Measurements from ENCODE around the gene PRDM5. TPM values are rescaled to one million over a fixed set of nuclear protein-coding genes. Genes with fewer than 3 reads are reported as not detected.

PRDM5 gene
- total and polyA plus RNA-seq, 7 experiments from 2014 or later: 0.15 to 1.1 (median 0.54) TPM; not detected in 2

- H3K36me3 Mint-ChIP-seq: no peaks in the 10 kb centered on the region
Observed at GRCh38 chr4:120855307-120856001, 67.1 kb downstream of the PRDM5 start.

GRCh38 chr4:120853161-120853935 lies 69.2 kb downstream of the PRDM5 start:
- H3K9me3 ChIP-seq (ENCODE audit: control insufficient read depth in 2 of 3, low read length in 3 of 3): no peaks in the 10 kb centered on the region
- intact Hi-C loops (cut with micrococcal nuclease): no loop called here
- peaks cover 0 to 9% (median 0%) of the 10 kb centered on the region in 7 donors for H3K4me1 Mint-ChIP-seq
- H3K27ac Mint-ChIP-seq: no peak overlapping the region
- H3K4me3 Mint-ChIP-seq: no peak overlapping the region
- H3K27me3 ChIP-seq (ENCODE audit: control insufficient read depth in 2 of 2, insufficient read depth in 2 of 2, low read length in 2 of 2): no peaks in the 10 kb centered on the region
- H3K27ac ChIP-seq (ENCODE audit: low read depth, low read length): no peak overlapping the region
- no peaks in the 10 kb centered on the region for H3K36me3 ChIP-seq (ENCODE audit: control insufficient read depth in 2 of 3, insufficient read depth in 3 of 3, low read length in 3 of 3)
- no peak overlapping the region for H3K4me3 ChIP-seq (ENCODE audit: low read length)
- no peaks in the 10 kb centered on the region for H3K9me3 Mint-ChIP-seq
- no peak for ATAC-seq
- H3K4me1 ChIP-seq (ENCODE audit: control insufficient read depth in 2 of 2, insufficient read depth in 2 of 2, low read length in 2 of 2): no peaks in the 10 kb centered on the region
- ChIA-PET POLR2A (no interaction called here), CTCF (no interaction called here)
- H3K27me3 Mint-ChIP-seq: peaks cover 0 to 19% (median 0%) of the 10 kb centered on the region in 5 donors
- no peak for DNase-seq
- no peaks in the 10 kb centered on the region for H3K36me3 Mint-ChIP-seq

More at GRCh38 chr4:120855307-120856001, 67.1 kb downstream of the PRDM5 start:
- Mint-ChIP-seq H3K9me3 (no peaks in the 10 kb centered on the region), H3K4me3 (no peak overlapping the region), H3K27me3 (peaks cover 0 to 13% (median 0%) of the 10 kb centered on the region in 5 donors), H3K27ac (no peak overlapping the region), H3K4me1 (peaks cover 0 to 9% (median 0%) of the 10 kb centered on the region in 7 donors)
- no peak overlapping the region for H3K4me3 ChIP-seq (ENCODE audit: low read length)
- H3K27me3 ChIP-seq (ENCODE audit: control insufficient read depth in 2 of 2, insufficient read depth in 2 of 2, low read length in 2 of 2): no peaks in the 10 kb centered on the region
- H3K9me3 ChIP-seq (ENCODE audit: control insufficient read depth in 2 of 3, low read length in 3 of 3): no peaks in the 10 kb centered on the region
- no peaks in the 10 kb centered on the region for H3K36me3 ChIP-seq (ENCODE audit: control insufficient read depth in 2 of 3, insufficient read depth in 3 of 3, low read length in 3 of 3)
- no peak overlapping the region for H3K27ac ChIP-seq (ENCODE audit: low read depth, low read length)
- no peaks in the 10 kb centered on the region for H3K4me1 ChIP-seq (ENCODE audit: control insufficient read depth in 2 of 2, insufficient read depth in 2 of 2, low read length in 2 of 2)
- ChIA-PET POLR2A (no interaction called here), CTCF (no interaction called here)
- ATAC-seq (no peak), DNase-seq (no peak)
- intact Hi-C loops (cut with micrococcal nuclease): loop anchor here in 1 of 2 donors (1.0 kb wide), 1 partner anchor 195 kb away; no protein-coding TSS in a partner anchor

- intact Hi-C loops (cut with micrococcal nuclease): no loop called here
- H3K27ac ChIP-seq (ENCODE audit: low read depth, low read length): no peak overlapping the region
- Mint-ChIP-seq H3K4me1 (peaks cover 0 to 2% (median 0%) of the 10 kb centered on the region in 7 donors), H3K27ac (no peak overlapping the region), H3K27me3 (peaks cover 0 to 29% (median 3%) of the 10 kb centered on the region in 5 donors), H3K4me3 (no peak overlapping the region), H3K36me3 (no peaks in the 10 kb centered on the region), H3K9me3 (no peaks in the 10 kb centered on the region)
- no peak for DNase-seq
- no peak overlapping the region for H3K4me3 ChIP-seq (ENCODE audit: low read length)
- no peaks in the 10 kb centered on the region for H3K9me3 ChIP-seq (ENCODE audit: control insufficient read depth in 2 of 3, low read length in 3 of 3)
- POLR2A ChIA-PET: no interaction called here
- CTCF ChIA-PET: no interaction called here
- H3K4me1 ChIP-seq (ENCODE audit: control insufficient read depth in 2 of 2, insufficient read depth in 2 of 2, low read length in 2 of 2): no peaks in the 10 kb centered on the region
- H3K27me3 ChIP-seq (ENCODE audit: control insufficient read depth in 2 of 2, insufficient read depth in 2 of 2, low read length in 2 of 2): no peaks in the 10 kb centered on the region
- H3K36me3 ChIP-seq (ENCODE audit: control insufficient read depth in 2 of 3, insufficient read depth in 3 of 3, low read length in 3 of 3): no peaks in the 10 kb centered on the region
- no peak for ATAC-seq
Observed at GRCh38 chr4:120850018-120850599, 72.4 kb downstream of the PRDM5 start.

GRCh38 chr4:120847019-120847582 lies 75.4 kb downstream of the PRDM5 start:
- no peak for ATAC-seq

DNA sequence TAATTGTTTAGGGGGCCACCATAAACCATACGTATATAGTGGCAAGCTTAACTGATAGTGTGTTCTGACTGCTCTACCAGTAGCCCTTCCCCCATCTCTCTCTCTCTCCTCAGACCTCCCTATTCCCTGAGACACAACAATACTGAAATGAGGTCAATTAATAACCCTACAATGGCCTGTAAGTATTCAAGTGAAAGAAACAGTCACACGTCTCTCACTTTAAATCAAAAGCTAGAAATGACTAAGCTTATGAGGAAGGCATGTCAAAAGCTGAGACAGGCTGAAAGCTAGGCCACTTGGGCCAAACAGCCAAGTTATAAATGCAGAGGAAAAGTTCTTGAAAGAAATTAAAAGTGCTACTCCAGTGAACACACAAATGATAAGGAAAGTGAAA lies 78.0 kb downstream of the PRDM5 start:
- Histone ChIP-seq H3K4me3 (ENCODE audit: low read length) (no peak overlapping the region), H3K4me1 (ENCODE audit: control insufficient read depth in 2 of 2, insufficient read depth in 2 of 2, low read length in 2 of 2) (no peaks in the 10 kb centered on the region), H3K27ac (ENCODE audit: low read depth, low read length) (no peak overlapping the region), H3K36me3 (ENCODE audit: control insufficient read depth in 2 of 3, insufficient read depth in 3 of 3, low read length in 3 of 3) (no peaks in the 10 kb centered on the region), H3K9me3 (ENCODE audit: control insufficient read depth in 2 of 3, low read length in 3 of 3) (no peaks in the 10 kb centered on the region), H3K27me3 (ENCODE audit: control insufficient read depth in 2 of 2, insufficient read depth in 2 of 2, low read length in 2 of 2) (no peaks in the 10 kb centered on the region)
- Mint-ChIP-seq H3K4me1 (peaks cover 2 to 8% (median 5%) of the 10 kb centered on the region in 7 donors), H3K4me3 (no peak overlapping the region), H3K36me3 (no peaks in the 10 kb centered on the region), H3K27ac (no peak overlapping the region), H3K27me3 (peaks cover 0 to 12% (median 3%) of the 10 kb centered on the region in 5 donors), H3K9me3 (no peaks in the 10 kb centered on the region)
- intact Hi-C loops (cut with micrococcal nuclease): loop anchor here (5.0 to 10.0 kb wide), 2 partner anchors 250 to 253 kb away; no protein-coding TSS in a partner anchor
- no peak for ATAC-seq
- ChIA-PET CTCF (interaction anchor here (0.5 kb wide), 1 partner anchor 200 kb away, joined by 3 read pairs; no protein-coding TSS in a partner anchor), POLR2A (no interaction called here)
- DNase-seq: no peak

More at GRCh38 chr4:120847019-120847582, 75.4 kb downstream of the PRDM5 start:
- CTCF ChIA-PET: no interaction called here
- Mint-ChIP-seq H3K27ac (no peak overlapping the region), H3K36me3 (no peaks in the 10 kb centered on the region), H3K4me1 (peaks cover 2 to 8% (median 5%) of the 10 kb centered on the region in 7 donors), H3K9me3 (no peaks in the 10 kb centered on the region), H3K27me3 (peaks cover 0 to 26% (median 3%) of the 10 kb centered on the region in 5 donors), H3K4me3 (no peak overlapping the region)
- POLR2A ChIA-PET: no interaction called here
- Histone ChIP-seq H3K36me3 (ENCODE audit: control insufficient read depth in 2 of 3, insufficient read depth in 3 of 3, low read length in 3 of 3) (no peaks in the 10 kb centered on the region), H3K27ac (ENCODE audit: low read depth, low read length) (no peak overlapping the region), H3K4me3 (ENCODE audit: low read length) (no peak overlapping the region), H3K27me3 (ENCODE audit: control insufficient read depth in 2 of 2, insufficient read depth in 2 of 2, low read length in 2 of 2) (no peaks in the 10 kb centered on the region), H3K4me1 (ENCODE audit: control insufficient read depth in 2 of 2, insufficient read depth in 2 of 2, low read length in 2 of 2) (no peaks in the 10 kb centered on the region), H3K9me3 (ENCODE audit: control insufficient read depth in 2 of 3, low read length in 3 of 3) (no peaks in the 10 kb centered on the region)
- no peak for DNase-seq
- intact Hi-C loops (cut with micrococcal nuclease): loop anchor here in 1 of 2 donors (10.0 kb wide), 1 partner anchor 248 kb away; no protein-coding TSS in a partner anchor

GRCh38 chr4:120843849-120844527 lies 78.5 kb downstream of the PRDM5 start:
- no peaks in the 10 kb centered on the region for H3K36me3 ChIP-seq (ENCODE audit: control insufficient read depth in 2 of 3, insufficient read depth in 3 of 3, low read length in 3 of 3)
- ChIA-PET CTCF (interaction anchor here (0.5 kb wide), 1 partner anchor 201 kb away, joined by 3 read pairs; no protein-coding TSS in a partner anchor), POLR2A (no interaction called here)
- Mint-ChIP-seq H3K27me3 (peaks cover 0 to 12% (median 3%) of the 10 kb centered on the region in 5 donors), H3K36me3 (no peaks in the 10 kb centered on the region), H3K4me3 (no peak overlapping the region), H3K9me3 (no peaks in the 10 kb centered on the region), H3K4me1 (peaks cover 2 to 8% (median 5%) of the 10 kb centered on the region in 7 donors), H3K27ac (no peak overlapping the region)
- H3K9me3 ChIP-seq (ENCODE audit: control insufficient read depth in 2 of 3, low read length in 3 of 3): no peaks in the 10 kb centered on the region
- ATAC-seq: peak; percentile 46
- intact Hi-C loops (cut with micrococcal nuclease): loop anchor here (5.0 to 10.0 kb wide), 2 partner anchors 251 to 253 kb away; no protein-coding TSS in a partner anchor
- peak in 3 of 9 donors; percentile 4 to 5 (median 5) for DNase-seq
- H3K27me3 ChIP-seq (ENCODE audit: control insufficient read depth in 2 of 2, insufficient read depth in 2 of 2, low read length in 2 of 2): no peaks in the 10 kb centered on the region
- no peaks in the 10 kb centered on the region for H3K4me1 ChIP-seq (ENCODE audit: control insufficient read depth in 2 of 2, insufficient read depth in 2 of 2, low read length in 2 of 2)
- no peak overlapping the region for H3K27ac ChIP-seq (ENCODE audit: low read depth, low read length)
- H3K4me3 ChIP-seq (ENCODE audit: low read length): no peak overlapping the region

Data from naive thymus-derived CD4-positive, alpha-beta T cell (primary cell).